Upper lobe of left lung (tissue), 6 donors: ENCODE measurements around the gene SLC24A1. TPM values are rescaled to one million over a fixed set of nuclear protein-coding genes. Genes with fewer than 3 reads are reported as not detected.
"Not testable (repeated sequence)": the region's sequence is repeated elsewhere in the genome, so short reads cannot be mapped to it uniquely, and the experiment has no call there.

Experiments used
- ATAC-seq, 2 donors: fragments of 200-7000 bp; cut with Tn5 transposase; one replicate each; pipeline ENCODE4 v1.9.1; 2022; ENCODE audit warnings: mild to moderate bottlenecking in 2 of 2, moderate library complexity in 2 of 2; ENCODE audit not compliant: low FRiP score in 2 of 2
- DNase-seq, 2 donors: peaks; one replicate each; pipeline ENCODE4 v3.0.0-alpha.2; 2019 to 2020
- H3K27ac ChIP-seq, 4 donors: fragments of 200-600 bp; sonication (generic); one replicate each; pipeline ENCODE4 v1.5.1; 2016 to 2019
- H3K27me3 ChIP-seq, 4 donors: fragments of 200-600 bp; sonication (generic); one replicate each; pipeline ENCODE4 v1.5.1; 2017 to 2019
- H3K36me3 ChIP-seq, 4 donors: fragments of 200-600 bp; sonication (generic); one replicate each; pipeline ENCODE4 v1.5.1; 2016 to 2019
- H3K4me1 ChIP-seq, 4 donors: fragments of 200-600 bp; sonication (generic); one replicate each; pipeline ENCODE4 v1.5.1; 2018 to 2019
- H3K4me3 ChIP-seq, 4 donors: fragments of 200-600 bp; sonication (generic); one replicate each; pipeline ENCODE4 v1.5.1; 2017 to 2019; ENCODE audit warnings: mild to moderate bottlenecking in 2 of 4, moderate library complexity in 1 of 4
- H3K9me3 ChIP-seq, 4 donors: fragments of 200-600 bp; sonication (generic); one replicate each; pipeline ENCODE4 v1.5.1; 2018 to 2019
- CTCF ChIP-seq, 6 experiments: fragments of 450-650 bp in 4 of 6; fragments of 200-600 bp in 2 of 6; sonication (generic) in 2 of 6; IDR thresholded peaks; one replicate each; pipeline ENCODE4 v1.5.1; 2016 to 2019; ENCODE audit warnings: antibody characterized with exemption in 6 of 6
- EP300 ChIP-seq, 4 donors: sonication (generic); formaldehyde crosslinking; IDR thresholded peaks; one replicate each; pipeline ENCODE4 v1.5.1; 2017; ENCODE audit warnings: antibody characterized with exemption in 4 of 4, control low read depth in 2 of 4
- POLR2A ChIP-seq, 4 donors: fragments of 450-650 bp; IDR thresholded peaks; one replicate each; pipeline ENCODE4 v1.5.1; 2016 to 2017; ENCODE audit warnings: antibody characterized with exemption in 4 of 4, mild to moderate bottlenecking in 2 of 4
- POLR2AphosphoS5 ChIP-seq, 2 donors: sonication (generic); formaldehyde crosslinking; IDR thresholded peaks; one replicate each; pipeline ENCODE4 v1.5.1; 2017; ENCODE audit warnings: antibody characterized with exemption in 2 of 2
- WGBS, 2 donors: methylation state at CpG; one replicate each; pipeline ENCODE4 v1.1.5; 2017 to 2018; 5-methylcytosine and 5-hydroxymethylcytosine counted together
- total RNA-seq, 6 donors: library from RNA; depleted of rRNA in 4 of 6; stranded (reverse); fragments of >200 nt in 4 of 6; gene quantifications; one replicate each; pipeline versions ENCODE4 v1.1.0 to v1.2.1, GENCODE V29; 2016 to 2021
- donor health status: DM: no; HTN: no; CAD: no; lungs with moderate emphysema.
- donor health status: DM: no; HTN: yes; CAD: no; lungs with severe emphysema.

The SLC24A1 gene
- total RNA-seq, 6 donors from 2014 or later, result 7.1 to 17.8 (median 10.9) TPM

GRCh38 chr15:65612949-65613744, 8.6 kb upstream of the SLC24A1 start:
- TF ChIP-seq EP300 (IDR thresholded peaks at IDR 0.05) (no peak), POLR2AphosphoS5 (IDR thresholded peaks at IDR 0.05) (no peak), CTCF (IDR thresholded peaks at IDR 0.05) (no peak), POLR2A (IDR thresholded peaks at IDR 0.05) (no peak)
- Histone ChIP-seq H3K4me3 (no peak overlapping the region), H3K27me3 (no peaks in the 10 kb centered on the region), H3K4me1 (peaks cover 24 to 38% (median 25%) of the 10 kb centered on the region in 4 donors), H3K9me3 (no peaks in the 10 kb centered on the region), H3K36me3 (no peaks in the 10 kb centered on the region), H3K27ac (no peak overlapping the region)
- ATAC-seq, result no peak
- no peak for DNase-seq
- WGBS, 2 donors, result 80 to 83% methylated on average over 6 of the region's 6 CpGs

GRCh38 chr15:65615887-65616286, 5.9 kb upstream of the SLC24A1 start:
- ATAC-seq, H3K36me3 ChIP-seq, H3K27me3 ChIP-seq, H3K4me3 ChIP-seq, DNase-seq, H3K9me3 ChIP-seq, H3K27ac ChIP-seq: not testable (repeated sequence)
- peaks cover 8 to 18% (median 11%) of the 10 kb centered on the region in 4 donors for H3K4me1 ChIP-seq
- 81 to 100% methylated on average over 1 of the region's 1 CpG for WGBS, 2 donors

GRCh38 chr15:65618560-65619109, 3.1 kb upstream of the SLC24A1 start:
- no peak overlapping the region for H3K27ac ChIP-seq
- no peaks in the 10 kb centered on the region for H3K4me1 ChIP-seq
- H3K36me3 ChIP-seq, result peaks cover 0 to 6% (median 0%) of the 10 kb centered on the region in 4 donors
- 64 to 74% methylated on average over 5 of the region's 5 CpGs for WGBS, 2 donors
- no peak for ATAC-seq
- TF ChIP-seq POLR2A (IDR thresholded peaks at IDR 0.05) (no peak), EP300 (IDR thresholded peaks at IDR 0.05) (no peak), POLR2AphosphoS5 (IDR thresholded peaks at IDR 0.05) (no peak), CTCF (IDR thresholded peaks at IDR 0.05) (no peak)
- DNase-seq, result no peak
- H3K4me3 ChIP-seq, result no peak overlapping the region
- no peaks in the 10 kb centered on the region for H3K27me3 ChIP-seq
- H3K9me3 ChIP-seq, result no peaks in the 10 kb centered on the region

- Histone ChIP-seq H3K4me1 (no peaks in the 10 kb centered on the region), H3K27ac (no peak overlapping the region), H3K9me3 (no peaks in the 10 kb centered on the region), H3K36me3 (peaks cover 0 to 16% (median 5%) of the 10 kb centered on the region in 4 donors), H3K27me3 (no peaks in the 10 kb centered on the region), H3K4me3 (no peak overlapping the region)
- TF ChIP-seq CTCF (IDR thresholded peaks at IDR 0.05) (no peak), EP300 (IDR thresholded peaks at IDR 0.05) (no peak)
- DNase-seq (no peak), ATAC-seq (no peak)
- 62 to 65% methylated on average over 5 of the region's 5 CpGs for whole genome bisulfite sequencing, 2 donors
Measured at GRCh38 chr15:65619626-65620290, 2.0 kb upstream of the SLC24A1 start.

- Histone ChIP-seq H3K27ac (no peak overlapping the region), H3K27me3 (no peaks in the 10 kb centered on the region), H3K36me3 (peaks cover 0 to 22% (median 14%) of the 10 kb centered on the region in 4 donors), H3K4me3 (no peak overlapping the region), H3K9me3 (no peaks in the 10 kb centered on the region), H3K4me1 (no peaks in the 10 kb centered on the region)
- no peak for DNase-seq
- 94 to 96% methylated on average over 2 of the region's 2 CpGs for WGBS, 2 donors
- ATAC-seq, result no peak
- TF ChIP-seq POLR2A (IDR thresholded peaks at IDR 0.05) (no peak), CTCF (IDR thresholded peaks at IDR 0.05) (no peak), EP300 (IDR thresholded peaks at IDR 0.05) (no peak), POLR2AphosphoS5 (IDR thresholded peaks at IDR 0.05) (no peak)
Measured at GRCh38 chr15:65620833-65621232, 905 bp upstream of the SLC24A1 start.
